Activated T-cell treated with anti-CD3 and anti-CD28 coated beads, Interleukin-2, amount 50 U/mL, for 72 hours (primary cell): ENCODE data around the gene CELF4. TPM values are rescaled to one million over a fixed set of nuclear protein-coding genes. Genes with fewer than 3 reads are reported as not detected.

ENCODE experiments used
- ATAC-seq, 2 donors: fragments of 150-1000 bp; cut with Tn5 transposase; replicated peaks in 1 of 2; 2 replicates each; pipeline ENCODE4 v1.10.0; 2021; ENCODE audit warnings: moderate library complexity in 2 of 2, mild to moderate bottlenecking in 1 of 2
- DNase-seq, 2 donors: peaks; one replicate each; pipeline ENCODE4 v3.0.0; 2021 to 2022; ENCODE audit warnings: mixed read lengths in 1 of 2
- H3K27ac Mint-ChIP-seq: one replicate; pipeline ENCODE4 v1.8.0; 2022; ENCODE audit warnings: mild to moderate bottlenecking, moderate library complexity, mixed read lengths
- H3K27me3 Mint-ChIP-seq: one replicate; pipeline ENCODE4 v1.8.0; 2022; ENCODE audit warnings: low read depth, mixed read lengths
- H3K36me3 Mint-ChIP-seq, 2 donors: one replicate each; pipeline ENCODE4 v1.8.0; 2022; ENCODE audit warnings: mixed read lengths in 2 of 2, mild to moderate bottlenecking in 1 of 2; ENCODE audit not compliant: insufficient read depth in 2 of 2
- H3K4me1 Mint-ChIP-seq: one replicate; pipeline ENCODE4 v1.8.0; 2022; ENCODE audit warnings: low read depth, mixed read lengths
- H3K4me3 Mint-ChIP-seq, 2 donors: one replicate each; pipeline ENCODE4 v1.8.0; 2022; ENCODE audit warnings: mild to moderate bottlenecking in 2 of 2, mixed read lengths in 2 of 2, moderate library complexity in 2 of 2
- H3K9me3 Mint-ChIP-seq, 2 donors: one replicate each; pipeline ENCODE4 v1.8.0; 2022; ENCODE audit warnings: mixed read lengths in 2 of 2
- total RNA-seq, 2 donors: library from RNA; stranded (reverse); gene quantifications; one replicate each; pipeline ENCODE4 v1.2.3, GENCODE V29; 2022

CELF4 gene
- total RNA-seq, 2 donors from 2014 or later, result not detected

DNA sequence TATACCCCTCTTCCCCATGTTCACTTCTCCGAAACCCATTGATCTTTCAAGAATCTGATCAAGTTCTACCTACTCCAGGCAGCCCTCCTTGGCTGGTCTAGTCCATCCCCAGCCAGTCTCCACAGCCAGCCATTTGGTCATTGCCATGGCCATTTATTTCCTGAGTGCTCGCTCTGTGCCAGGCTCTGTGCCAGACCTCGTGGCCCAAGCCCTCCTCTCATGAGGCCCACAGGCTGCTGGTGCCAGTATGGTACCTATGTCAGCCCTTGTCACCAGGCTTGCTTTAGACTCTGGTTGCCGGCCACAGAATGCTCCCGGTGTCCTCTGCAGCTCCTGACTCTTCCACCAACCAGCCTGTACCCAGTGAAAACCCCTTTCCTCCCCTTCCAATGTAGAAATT lies 78.8 kb downstream of the CELF4 start:
- H3K27me3 Mint-ChIP-seq, result peaks cover 62% of the 10 kb centered on the region
- H3K36me3 Mint-ChIP-seq, result no peaks in the 10 kb centered on the region
- no peaks in the 10 kb centered on the region for H3K9me3 Mint-ChIP-seq
- peaks cover 5% of the 10 kb centered on the region for H3K4me1 Mint-ChIP-seq
- H3K4me3 Mint-ChIP-seq, result no peak overlapping the region
- no peak for DNase-seq
- no peak overlapping the region for H3K27ac Mint-ChIP-seq
- ATAC-seq, result no peak

DNA sequence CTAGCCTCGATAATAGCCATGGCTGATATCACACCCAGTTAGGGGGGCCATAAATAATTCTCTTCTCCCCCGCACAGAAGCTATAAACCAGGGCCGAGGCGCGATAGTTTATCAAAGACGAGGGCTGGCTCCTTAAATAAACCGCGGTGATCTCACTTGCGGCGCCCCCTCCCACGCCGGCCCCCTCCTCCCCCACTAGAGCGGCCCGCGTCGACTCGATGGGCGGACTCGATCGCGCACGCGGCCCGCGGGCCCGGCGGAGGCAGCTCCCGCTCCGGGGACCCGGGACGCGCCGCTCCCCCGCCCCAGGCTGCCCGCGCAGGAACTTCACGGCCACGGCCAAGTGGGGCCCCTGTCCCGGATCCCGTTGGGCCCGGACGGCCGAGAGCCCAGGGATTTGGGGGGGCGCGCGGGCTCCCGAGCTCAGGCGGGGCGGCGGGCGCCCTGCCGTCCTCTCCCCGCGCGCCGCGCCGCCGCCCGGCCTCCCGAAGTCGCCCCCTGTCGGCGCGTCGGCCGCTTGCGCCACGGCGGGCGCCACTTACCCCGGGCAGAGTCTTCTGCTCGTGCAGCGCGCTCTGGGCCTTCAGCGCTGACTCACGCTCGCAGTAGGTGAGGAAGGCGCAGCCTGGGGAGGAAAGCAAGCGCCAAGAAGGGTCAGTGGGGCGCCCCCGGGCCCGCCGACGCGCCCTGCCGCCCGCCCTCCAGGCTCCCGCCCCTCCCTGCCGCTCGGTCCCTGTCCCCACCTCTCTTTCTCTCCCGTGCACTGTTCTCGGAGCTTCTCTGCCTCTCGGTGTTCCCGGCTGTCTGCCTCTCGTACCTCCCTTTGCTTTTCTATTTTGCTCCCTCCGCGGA lies 80.4 kb downstream of the CELF4 start:
- Mint-ChIP-seq H3K27ac (no peak overlapping the region), H3K27me3 (peaks cover 69% of the 10 kb centered on the region), H3K4me1 (peaks cover 5% of the 10 kb centered on the region), H3K9me3 (no peaks in the 10 kb centered on the region), H3K4me3 (peak overlapping the region; percentile 22 to 70), H3K36me3 (no peaks in the 10 kb centered on the region)
- DNase-seq, result peak; percentile 31 to 37
- ATAC-seq, result peak; percentile 76 to 80

DNA sequence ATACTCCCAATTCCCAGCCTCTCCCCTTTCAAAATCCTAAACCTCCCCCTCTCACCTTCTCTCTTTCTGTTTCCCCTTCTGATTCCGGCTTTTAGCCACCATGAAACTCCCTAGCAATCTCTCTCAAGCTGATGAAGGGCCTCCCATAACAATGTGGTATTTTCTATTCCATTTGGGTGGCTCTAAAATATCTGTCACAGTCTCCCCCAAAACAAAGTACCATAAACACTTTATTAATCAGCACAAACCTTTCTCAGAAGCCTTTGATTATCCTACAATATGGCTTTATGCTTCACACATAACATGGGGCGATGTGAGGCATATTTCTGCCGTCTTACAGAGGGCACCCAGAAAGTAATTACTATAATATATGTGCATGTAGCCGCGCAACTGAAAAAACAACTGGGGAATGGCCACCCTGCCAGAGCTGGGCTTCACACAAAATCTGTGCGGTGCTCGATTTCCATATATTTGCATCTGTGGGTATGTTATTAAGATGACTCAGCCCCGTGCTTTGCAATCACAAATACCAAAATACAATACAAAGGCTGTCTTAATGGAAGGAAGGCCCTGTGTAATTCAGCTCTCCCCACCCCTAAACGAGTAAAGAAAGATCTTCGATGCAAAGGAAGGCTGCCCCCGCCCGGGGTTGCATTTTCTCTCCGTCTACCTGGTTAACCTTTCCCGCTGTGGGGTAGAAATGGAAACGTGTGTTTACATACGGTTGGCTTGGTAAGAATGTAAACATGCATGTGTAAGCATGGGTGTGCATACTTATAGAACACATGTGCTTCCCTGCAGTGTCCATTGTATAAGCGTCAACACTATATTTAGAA lies 81.4 kb downstream of the CELF4 start:
- no peaks in the 10 kb centered on the region for H3K9me3 Mint-ChIP-seq
- DNase-seq, result no peak

DNA sequence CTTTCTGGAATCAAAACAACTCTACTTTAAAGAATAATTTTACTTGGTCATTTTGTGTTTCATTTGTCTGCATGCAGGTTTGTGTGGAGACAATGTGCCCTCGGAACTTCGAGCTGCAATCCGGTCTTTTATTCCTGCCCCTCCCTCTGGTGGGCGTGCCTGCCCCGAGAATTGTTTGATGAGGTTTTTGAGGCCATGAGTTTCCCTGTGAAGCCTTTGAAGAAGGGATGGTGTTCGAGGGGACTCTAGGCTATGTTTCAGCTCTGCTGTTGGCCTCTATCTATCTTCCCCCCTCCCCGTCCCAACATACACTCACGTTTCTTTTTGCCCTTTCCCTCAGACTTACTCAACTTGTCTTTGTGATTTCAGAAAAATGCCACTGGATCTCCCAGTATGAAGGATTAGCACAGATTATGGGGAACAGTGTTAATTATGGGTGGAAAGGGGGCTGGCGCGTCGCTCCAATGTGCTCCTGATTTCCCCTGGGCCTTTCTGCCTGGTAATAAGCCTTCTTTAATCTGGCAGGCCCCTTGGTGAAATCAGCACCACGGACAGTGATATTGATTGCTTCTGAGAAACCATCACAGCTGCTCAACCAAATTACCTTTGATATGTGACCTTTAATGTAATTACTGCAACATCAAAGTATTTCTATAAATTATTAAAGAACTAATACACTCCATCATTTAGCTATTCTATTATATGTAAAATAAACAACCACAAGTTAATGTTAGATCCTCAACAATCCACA lies 82.2 kb downstream of the CELF4 start:
- H3K27ac Mint-ChIP-seq, result no peak overlapping the region
- peaks cover 5% of the 10 kb centered on the region for H3K4me1 Mint-ChIP-seq
- H3K27me3 Mint-ChIP-seq, result peaks cover 58% of the 10 kb centered on the region
- DNase-seq (no peak), ATAC-seq (no peak)
- no peak overlapping the region for H3K4me3 Mint-ChIP-seq
- H3K9me3 Mint-ChIP-seq, result no peaks in the 10 kb centered on the region
- no peaks in the 10 kb centered on the region for H3K36me3 Mint-ChIP-seq

More for the DNA sequence above, 81.4 kb downstream of the CELF4 start:
- Mint-ChIP-seq H3K4me1 (peaks cover 5% of the 10 kb centered on the region), H3K36me3 (no peaks in the 10 kb centered on the region), H3K27ac (no peak overlapping the region), H3K27me3 (peaks cover 67% of the 10 kb centered on the region), H3K4me3 (no peak overlapping the region)
- no peak for ATAC-seq

DNA sequence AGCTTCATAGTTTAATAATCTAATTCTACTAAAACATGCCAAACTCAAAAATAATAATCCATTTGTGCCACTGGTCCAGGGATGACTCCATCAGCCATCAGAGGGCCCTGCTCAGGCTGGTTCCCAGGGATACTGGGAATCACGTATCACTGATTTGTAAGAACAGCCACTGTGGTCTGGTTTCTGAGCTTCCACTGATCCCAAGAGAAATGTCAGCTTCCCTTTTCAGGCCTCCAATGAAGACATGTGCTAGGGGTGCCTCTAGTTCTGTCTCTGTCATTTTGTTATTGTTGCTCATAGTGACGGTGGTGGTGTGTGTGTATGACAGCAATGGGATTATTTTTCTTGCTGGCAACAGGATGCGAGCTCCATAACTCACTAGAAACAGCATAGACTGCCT lies 83.2 kb downstream of the CELF4 start:
- no peak overlapping the region for H3K4me3 Mint-ChIP-seq
- peaks cover 49% of the 10 kb centered on the region for H3K27me3 Mint-ChIP-seq
- DNase-seq (no peak), ATAC-seq (no peak)
- peaks cover 5% of the 10 kb centered on the region for H3K4me1 Mint-ChIP-seq
- H3K36me3 Mint-ChIP-seq, result no peaks in the 10 kb centered on the region
- no peaks in the 10 kb centered on the region for H3K9me3 Mint-ChIP-seq
- H3K27ac Mint-ChIP-seq, result no peak overlapping the region

DNA sequence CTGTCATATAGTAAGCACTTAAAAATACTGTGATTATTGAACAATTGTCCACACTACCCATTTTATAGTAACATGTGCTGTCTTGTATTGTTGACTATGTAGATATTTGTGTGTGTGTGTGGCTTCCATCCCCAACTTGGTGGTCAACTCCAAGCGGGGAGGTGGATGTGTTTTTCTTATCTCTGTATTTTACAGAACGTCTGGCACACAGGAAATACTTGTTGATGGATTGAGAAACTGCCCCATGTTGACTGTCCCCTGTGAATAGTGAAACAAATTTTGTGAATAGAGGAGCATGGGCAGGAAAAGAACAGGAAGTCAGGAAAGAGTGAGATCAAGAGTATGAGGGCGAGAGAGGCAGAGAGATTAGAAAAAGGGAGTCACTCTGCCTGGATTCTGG lies 83.6 kb downstream of the CELF4 start:
- Mint-ChIP-seq H3K4me3 (no peak overlapping the region), H3K4me1 (peaks cover 5% of the 10 kb centered on the region), H3K36me3 (no peaks in the 10 kb centered on the region), H3K27ac (no peak overlapping the region), H3K9me3 (no peaks in the 10 kb centered on the region), H3K27me3 (peaks cover 45% of the 10 kb centered on the region)
- no peak for DNase-seq
- no peak for ATAC-seq

DNA sequence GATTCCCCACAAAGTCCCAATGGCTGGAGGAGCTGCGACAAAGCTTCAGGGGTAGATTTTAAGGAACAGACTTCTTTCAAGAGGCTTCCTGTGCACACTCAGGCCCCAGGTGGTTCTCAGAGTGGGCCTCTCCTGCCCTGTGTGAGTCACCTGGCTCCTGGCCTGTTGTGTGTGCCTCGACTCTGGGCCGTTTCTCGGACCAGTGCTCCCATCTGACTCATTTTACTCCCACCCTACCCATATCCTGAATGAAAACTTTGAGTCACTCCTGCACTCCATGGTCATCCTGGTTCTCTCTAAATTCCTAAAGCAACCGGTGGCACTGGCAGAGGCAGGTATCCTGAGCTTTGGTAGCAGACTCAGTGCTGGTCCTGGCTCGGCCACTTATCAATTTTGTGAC lies 84.1 kb downstream of the CELF4 start:
- H3K4me3 Mint-ChIP-seq, result no peak overlapping the region
- H3K36me3 Mint-ChIP-seq, result no peaks in the 10 kb centered on the region
- H3K27ac Mint-ChIP-seq, result no peak overlapping the region
- ATAC-seq (no peak), DNase-seq (no peak)
- peaks cover 39% of the 10 kb centered on the region for H3K27me3 Mint-ChIP-seq
- no peaks in the 10 kb centered on the region for H3K9me3 Mint-ChIP-seq
- H3K4me1 Mint-ChIP-seq, result peaks cover 5% of the 10 kb centered on the region

DNA sequence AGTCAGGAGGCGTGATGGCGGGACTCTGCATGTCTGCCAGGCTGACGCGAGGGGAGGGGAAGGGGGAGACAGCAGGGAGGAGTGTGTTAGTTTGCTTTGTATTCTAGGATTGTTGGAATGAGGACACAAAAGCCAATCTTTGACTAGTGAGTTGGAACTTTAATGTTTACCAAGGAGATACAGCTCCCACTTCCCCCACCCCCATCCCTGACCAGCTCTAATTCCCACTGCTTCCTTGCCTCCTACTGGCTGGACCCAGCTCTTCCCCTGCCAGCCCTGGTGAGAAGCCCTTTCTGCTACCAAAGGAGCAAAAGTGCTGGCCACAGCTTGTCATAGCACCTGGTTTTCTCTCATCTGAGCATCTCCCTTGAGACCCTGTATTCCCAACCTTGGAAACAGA lies 84.5 kb downstream of the CELF4 start:
- H3K4me1 Mint-ChIP-seq, result peaks cover 4% of the 10 kb centered on the region
- H3K27me3 Mint-ChIP-seq, result peaks cover 35% of the 10 kb centered on the region
- H3K4me3 Mint-ChIP-seq, result no peak overlapping the region
- ATAC-seq, result no peak
- no peak for DNase-seq
- no peaks in the 10 kb centered on the region for H3K9me3 Mint-ChIP-seq
- no peaks in the 10 kb centered on the region for H3K36me3 Mint-ChIP-seq
- no peak overlapping the region for H3K27ac Mint-ChIP-seq

DNA sequence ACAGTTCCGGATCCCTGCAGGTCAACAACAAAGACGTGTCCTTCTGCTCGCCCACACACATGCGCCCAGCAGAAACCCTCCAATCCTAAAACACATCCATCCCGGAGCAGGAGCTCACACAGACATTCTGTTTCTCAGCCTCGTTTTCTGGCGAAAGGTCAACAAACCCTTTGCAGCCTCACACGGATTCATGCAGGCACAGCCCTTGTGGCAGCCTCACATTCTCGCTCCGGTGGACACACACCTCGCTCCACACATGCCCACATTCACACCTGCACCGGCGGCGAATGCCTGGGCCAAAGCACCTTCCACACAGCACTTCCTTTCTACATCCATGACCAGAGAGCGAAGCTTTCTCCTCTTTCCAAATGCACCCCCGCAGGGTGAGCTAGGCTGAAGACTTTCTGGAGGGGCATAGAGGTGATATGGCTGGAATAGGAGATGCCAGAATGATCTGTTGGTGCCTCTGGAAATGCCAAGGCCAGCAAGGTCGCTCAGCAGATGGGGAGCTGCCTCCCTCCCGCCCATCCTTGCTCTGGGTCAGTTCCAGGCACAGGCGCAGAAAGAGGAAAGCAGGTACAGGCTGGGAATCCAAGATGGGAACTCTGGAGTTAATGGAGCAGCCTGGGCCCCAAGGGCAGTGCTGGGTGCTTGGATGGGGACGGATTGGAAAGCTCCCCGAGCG lies 88.8 kb downstream of the CELF4 start:
- no peaks in the 10 kb centered on the region for H3K9me3 Mint-ChIP-seq
- H3K4me1 Mint-ChIP-seq, result no peaks in the 10 kb centered on the region
- DNase-seq (no peak), ATAC-seq (no peak)
- H3K36me3 Mint-ChIP-seq, result no peaks in the 10 kb centered on the region
- H3K4me3 Mint-ChIP-seq, result no peak overlapping the region
- H3K27me3 Mint-ChIP-seq, result peaks cover 6% of the 10 kb centered on the region
- no peak overlapping the region for H3K27ac Mint-ChIP-seq

DNA sequence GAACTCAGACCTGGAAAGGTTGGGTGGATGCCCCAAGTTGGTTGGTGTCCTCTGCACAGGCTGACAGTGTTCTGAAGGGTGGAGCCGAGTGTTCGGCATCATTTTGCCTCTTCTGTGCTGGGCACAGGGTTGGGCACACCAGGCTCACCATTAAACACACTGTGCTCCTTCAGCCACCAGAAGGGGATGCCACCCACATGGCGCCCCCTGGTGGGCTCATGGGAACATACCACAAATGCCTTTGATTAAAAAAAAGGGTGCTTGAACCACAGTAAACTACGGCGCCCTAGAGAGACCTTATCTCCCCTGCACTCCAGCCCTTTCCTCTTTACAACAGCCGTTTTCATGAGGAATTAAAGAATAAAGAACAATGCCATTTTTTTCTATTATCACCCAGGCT lies 89.4 kb downstream of the CELF4 start:
- Mint-ChIP-seq H3K4me1 (no peaks in the 10 kb centered on the region), H3K27me3 (peaks cover under 1% of the 10 kb centered on the region), H3K27ac (no peak overlapping the region), H3K9me3 (no peaks in the 10 kb centered on the region), H3K4me3 (no peak overlapping the region), H3K36me3 (no peaks in the 10 kb centered on the region)
- DNase-seq, result peak; percentile 22 to 39
- peak in 1 of 2 donors; percentile 19 for ATAC-seq

DNA sequence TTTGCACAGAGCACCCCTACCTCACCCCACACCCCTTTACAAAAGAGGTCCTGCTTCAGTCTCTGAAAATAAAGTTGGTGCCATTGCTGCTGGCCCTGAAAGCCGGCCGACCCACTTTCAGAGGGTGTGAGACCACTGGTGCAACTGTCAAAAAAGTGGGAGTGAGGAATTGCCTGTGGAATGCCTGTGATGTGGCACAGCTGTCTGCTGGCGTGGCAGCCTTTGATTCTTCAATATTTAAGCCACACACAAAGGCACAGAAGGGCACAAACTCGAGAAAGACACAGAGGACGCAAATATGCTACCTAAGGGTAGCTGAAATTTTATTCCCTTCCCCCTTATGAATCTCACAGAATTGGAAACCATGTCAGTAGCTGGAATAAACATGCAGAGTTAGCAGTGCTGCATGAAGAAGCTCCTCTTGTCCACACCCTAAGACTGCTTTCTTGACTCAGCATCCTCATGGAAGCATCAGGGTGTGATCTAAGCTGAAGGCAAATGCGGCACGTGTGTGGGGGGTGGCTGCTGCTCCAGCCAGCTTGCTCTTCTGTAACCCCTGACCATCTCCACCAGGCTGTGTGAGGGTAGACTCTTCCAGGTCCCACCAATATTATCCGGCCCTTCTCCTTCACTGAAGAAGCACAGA lies 92.3 kb downstream of the CELF4 start:
- H3K4me3 Mint-ChIP-seq, result no peak overlapping the region
- H3K4me1 Mint-ChIP-seq, result no peaks in the 10 kb centered on the region
- no peaks in the 10 kb centered on the region for H3K36me3 Mint-ChIP-seq
- H3K27ac Mint-ChIP-seq, result no peak overlapping the region
- DNase-seq, result no peak
- no peak for ATAC-seq
- no peaks in the 10 kb centered on the region for H3K27me3 Mint-ChIP-seq
- H3K9me3 Mint-ChIP-seq, result peaks cover 0 to 1% of the 10 kb centered on the region in 2 donors

DNA sequence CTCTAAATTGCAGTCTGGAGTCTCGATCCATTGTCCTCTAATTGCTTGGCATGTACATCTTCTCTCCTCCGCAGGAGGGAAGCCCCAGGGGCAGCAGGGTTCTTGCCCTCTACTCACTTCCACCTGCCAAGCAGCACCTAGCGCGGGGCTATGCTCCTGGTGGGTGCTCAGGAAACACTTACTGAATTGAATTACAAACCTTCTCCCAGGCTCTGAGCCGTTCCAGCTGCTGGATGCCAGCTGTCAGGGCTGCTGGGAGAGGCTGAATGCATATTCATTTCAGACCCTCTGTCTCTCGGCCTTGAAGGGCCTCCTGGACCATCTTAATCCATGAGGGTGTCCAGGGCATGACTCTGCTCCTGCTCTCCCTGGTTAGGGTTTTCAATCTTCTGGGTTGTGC lies 94.0 kb downstream of the CELF4 start:
- H3K27ac Mint-ChIP-seq, result no peak overlapping the region
- H3K4me3 Mint-ChIP-seq, result no peak overlapping the region
- DNase-seq (no peak), ATAC-seq (no peak)
- H3K4me1 Mint-ChIP-seq, result no peaks in the 10 kb centered on the region
- no peaks in the 10 kb centered on the region for H3K27me3 Mint-ChIP-seq
- no peaks in the 10 kb centered on the region for H3K36me3 Mint-ChIP-seq
- H3K9me3 Mint-ChIP-seq, result peaks cover 0 to 3% of the 10 kb centered on the region in 2 donors
